GM12874 (cell line): Measurements from ENCODE around the gene SPOCK1.

Source experiments
- CTCF ChIP-seq: IDR thresholded peaks from 2 replicates; pipeline ENCODE4 v1.5.1; 2011; ENCODE audit warnings: low read depth, mild to moderate bottlenecking, control low read depth, low read length, moderate library complexity; ENCODE audit not compliant: insufficient read depth

The SPOCK1 gene

GRCh38 chr5:137370096-137371071, 128.7 kb downstream of the SPOCK1 start:
- TF ChIP-seq CTCF: no peak

GRCh38 chr5:137368651-137369050, 130.5 kb downstream of the SPOCK1 start:
- no peak for TF ChIP-seq CTCF

GRCh38 chr5:137367951-137368350, 131.2 kb downstream of the SPOCK1 start:
- no peak for TF ChIP-seq CTCF

- no peak for TF ChIP-seq CTCF
These were observed 132.6 kb downstream of the SPOCK1 start for GRCh38 chr5:137366526-137366925.

GRCh38 chr5:137365126-137365865, 133.8 kb downstream of the SPOCK1 start:
- TF ChIP-seq CTCF: no peak

GRCh38 chr5:137361280-137361679, 137.8 kb downstream of the SPOCK1 start:
- no peak for TF ChIP-seq CTCF

- no peak for TF ChIP-seq CTCF
These were observed 138.5 kb downstream of the SPOCK1 start for GRCh38 chr5:137360607-137361006.
